ENCODE measurements around the gene BAZ2A.

DNA sequence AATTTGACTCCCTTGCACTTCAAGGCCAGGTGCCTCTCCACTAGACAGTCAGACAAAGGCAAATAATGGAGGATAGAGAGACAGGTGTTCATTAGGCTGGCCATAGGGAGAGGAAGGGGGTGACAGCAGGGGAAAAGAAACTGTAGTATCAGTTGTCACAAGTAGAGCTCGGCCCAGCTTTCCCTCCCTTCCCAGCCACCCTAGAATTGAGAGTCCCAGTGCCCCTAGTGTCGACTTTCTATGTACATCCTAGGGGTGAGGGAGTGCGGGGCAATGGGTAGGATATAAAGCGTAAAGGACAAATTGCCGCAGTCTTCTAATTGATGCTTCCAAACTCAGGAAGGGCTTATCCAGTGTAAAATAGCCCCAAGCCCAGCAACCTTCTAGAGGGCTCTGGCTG lies 39.0 kb downstream of the BAZ2A start:
- TF ChIP-seq, protein P1, sequence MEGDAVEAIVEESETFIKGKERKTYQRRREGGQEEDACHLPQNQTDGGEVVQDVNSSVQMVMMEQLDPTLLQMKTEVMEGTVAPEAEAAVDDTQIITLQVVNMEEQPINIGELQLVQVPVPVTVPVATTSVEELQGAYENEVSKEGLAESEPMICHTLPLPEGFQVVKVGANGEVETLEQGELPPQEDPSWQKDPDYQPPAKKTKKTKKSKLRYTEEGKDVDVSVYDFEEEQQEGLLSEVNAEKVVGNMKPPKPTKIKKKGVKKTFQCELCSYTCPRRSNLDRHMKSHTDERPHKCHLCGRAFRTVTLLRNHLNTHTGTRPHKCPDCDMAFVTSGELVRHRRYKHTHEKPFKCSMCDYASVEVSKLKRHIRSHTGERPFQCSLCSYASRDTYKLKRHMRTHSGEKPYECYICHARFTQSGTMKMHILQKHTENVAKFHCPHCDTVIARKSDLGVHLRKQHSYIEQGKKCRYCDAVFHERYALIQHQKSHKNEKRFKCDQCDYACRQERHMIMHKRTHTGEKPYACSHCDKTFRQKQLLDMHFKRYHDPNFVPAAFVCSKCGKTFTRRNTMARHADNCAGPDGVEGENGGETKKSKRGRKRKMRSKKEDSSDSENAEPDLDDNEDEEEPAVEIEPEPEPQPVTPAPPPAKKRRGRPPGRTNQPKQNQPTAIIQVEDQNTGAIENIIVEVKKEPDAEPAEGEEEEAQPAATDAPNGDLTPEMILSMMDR (IDR thresholded peaks at IDR 0.05): no peak
- TF ChIP-seq POLR2A (IDR thresholded peaks at IDR 0.05): no peak

All from prostate gland (tissue), 2 donors.